ENCODE measurements around the gene AUNIP. TPM values are rescaled to one million over a fixed set of nuclear protein-coding genes. Genes with fewer than 3 reads are reported as not detected.

The AUNIP gene
- total RNA-seq, 1 experiment from 2014 or later: 22.2 TPM

DNA sequence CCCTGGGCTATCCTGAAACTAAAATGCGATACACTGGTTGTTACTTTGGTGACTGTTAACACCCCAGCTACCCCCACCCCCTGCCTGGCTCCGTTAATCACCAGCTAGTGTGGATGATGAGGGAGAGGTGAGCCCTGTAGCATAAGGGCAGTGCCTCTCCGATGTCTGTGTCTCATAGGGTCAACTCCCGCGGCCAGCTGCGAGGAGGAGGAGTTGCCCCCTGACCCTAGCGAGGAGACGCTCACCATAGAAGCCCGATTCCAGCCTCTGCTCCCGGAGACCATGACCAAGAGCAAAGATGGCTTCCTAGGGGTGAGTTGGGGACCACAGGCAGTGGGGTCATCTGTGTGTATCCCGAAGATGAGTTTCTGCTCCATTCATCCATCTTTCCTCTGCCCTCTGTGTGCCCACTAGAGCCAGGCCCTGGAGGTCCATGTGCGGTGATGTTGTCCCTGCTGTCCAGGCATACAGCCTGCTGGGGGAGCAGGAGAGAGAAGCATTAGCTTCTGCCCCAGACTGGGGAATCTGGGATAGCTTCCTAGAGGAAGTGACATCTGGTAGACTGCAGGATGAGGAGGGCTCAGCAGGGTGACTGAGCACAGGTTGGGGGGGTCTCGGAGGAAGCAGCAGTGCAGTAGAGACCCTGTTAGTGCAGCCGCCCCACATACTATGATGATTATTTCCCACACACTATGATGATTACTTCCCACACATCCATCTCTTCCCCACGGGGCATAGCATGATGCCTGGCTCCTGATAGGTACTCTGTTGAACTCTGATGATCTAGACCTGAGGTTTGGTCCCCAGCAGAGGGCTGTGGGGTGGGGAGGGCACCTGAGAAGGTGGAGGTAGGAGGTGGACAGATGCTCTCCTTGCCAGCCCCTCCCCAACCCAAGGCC lies 54.0 kb downstream of the AUNIP start:
- no peak overlapping the region for H4K91ac ChIP-seq (ENCODE audit: insufficient read length, low read depth, low read length)
- no peak for DNase-seq
- H4K5ac ChIP-seq (ENCODE audit: insufficient read length, low read depth, low read length): no peak overlapping the region
- no CpG with 5 or more reads among the region's 15 CpGs for WGBS (ENCODE audit: extremely low coverage, insufficient read length, low lambda C conversion rate)
- H2AFZ ChIP-seq (ENCODE audit: low read length): no peak overlapping the region
- H3K27ac ChIP-seq (ENCODE audit: insufficient read length, low read depth, low read length): no peak overlapping the region
- no peak overlapping the region for H3K4ac ChIP-seq (ENCODE audit: low read depth, low read length)
- no peak overlapping the region for H4K8ac ChIP-seq (replicated peaks; ENCODE audit: insufficient read length, low read depth, low read length)
- TF ChIP-seq, protein P1, sequence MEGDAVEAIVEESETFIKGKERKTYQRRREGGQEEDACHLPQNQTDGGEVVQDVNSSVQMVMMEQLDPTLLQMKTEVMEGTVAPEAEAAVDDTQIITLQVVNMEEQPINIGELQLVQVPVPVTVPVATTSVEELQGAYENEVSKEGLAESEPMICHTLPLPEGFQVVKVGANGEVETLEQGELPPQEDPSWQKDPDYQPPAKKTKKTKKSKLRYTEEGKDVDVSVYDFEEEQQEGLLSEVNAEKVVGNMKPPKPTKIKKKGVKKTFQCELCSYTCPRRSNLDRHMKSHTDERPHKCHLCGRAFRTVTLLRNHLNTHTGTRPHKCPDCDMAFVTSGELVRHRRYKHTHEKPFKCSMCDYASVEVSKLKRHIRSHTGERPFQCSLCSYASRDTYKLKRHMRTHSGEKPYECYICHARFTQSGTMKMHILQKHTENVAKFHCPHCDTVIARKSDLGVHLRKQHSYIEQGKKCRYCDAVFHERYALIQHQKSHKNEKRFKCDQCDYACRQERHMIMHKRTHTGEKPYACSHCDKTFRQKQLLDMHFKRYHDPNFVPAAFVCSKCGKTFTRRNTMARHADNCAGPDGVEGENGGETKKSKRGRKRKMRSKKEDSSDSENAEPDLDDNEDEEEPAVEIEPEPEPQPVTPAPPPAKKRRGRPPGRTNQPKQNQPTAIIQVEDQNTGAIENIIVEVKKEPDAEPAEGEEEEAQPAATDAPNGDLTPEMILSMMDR (conservative IDR thresholded peaks at IDR 0.05): no peak
- H4K20me1 ChIP-seq (ENCODE audit: control insufficient read depth, insufficient read depth, insufficient read length): no peaks in the 10 kb centered on the region
- Mint-ChIP-seq H3K4me1 (peaks cover 15 to 26% of the 10 kb centered on the region in 2 experiments), H3K9me3 (no peaks in the 10 kb centered on the region), H3K36me3 (ENCODE audit: insufficient read depth in 1 of 3, low read depth in 3 of 3) (peaks cover 7 to 56% (median 23%) of the 10 kb centered on the region in 3 experiments; a peak in 6 of 7 replicates), H3K4me3 (no peak overlapping the region), H3K27me3 (ENCODE audit: low read depth) (no peaks in the 10 kb centered on the region), H3K27ac (peak overlapping the region in 1 of 3 experiments; percentile 33; a peak in 1 of 7 replicates)
- H3K56ac ChIP-seq (ENCODE audit: insufficient read length, low read depth, low read length): no peak overlapping the region
- no peaks in the 10 kb centered on the region for H3K27me3 ChIP-seq (ENCODE audit: insufficient read depth, low read length)
- no peak overlapping the region for H2BK15ac ChIP-seq (ENCODE audit: low read depth, low read length)
- no peak overlapping the region for H2BK12ac ChIP-seq (ENCODE audit: insufficient read length, low read depth, low read length)
- no peak overlapping the region for H2BK20ac ChIP-seq (ENCODE audit: low read depth, low read length, poor library complexity, severe bottlenecking)
- H3K79me1 ChIP-seq (ENCODE audit: insufficient read depth, low read depth, low read length, poor library complexity, severe bottlenecking): no peaks in the 10 kb centered on the region
- H3K4me2 ChIP-seq (ENCODE audit: insufficient read depth, insufficient read length, low read length): no peak overlapping the region
- H3K9me3 ChIP-seq (ENCODE audit: control insufficient read depth, low read depth, low read length): no peaks in the 10 kb centered on the region
- no peak overlapping the region for H3K9ac ChIP-seq (ENCODE audit: extremely low read depth, insufficient read length, low read length)
- no peaks in the 10 kb centered on the region for H3K79me2 ChIP-seq (ENCODE audit: insufficient read depth, low read length)
- H3K4me1 ChIP-seq (ENCODE audit: insufficient read depth, low read length): no peaks in the 10 kb centered on the region
- no peak overlapping the region for H3T11ph ChIP-seq (ENCODE audit: low read length)
- H2BK120ac ChIP-seq (ENCODE audit: low read depth, low read length, poor library complexity, severe bottlenecking): no peak overlapping the region
- no peak overlapping the region for H3K23ac ChIP-seq (ENCODE audit: insufficient read length, low read depth, low read length)
- no peak overlapping the region for H2BK5ac ChIP-seq (ENCODE audit: insufficient read length, low read length)
- peaks cover 6% of the 10 kb centered on the region for H3K23me2 ChIP-seq (ENCODE audit: insufficient read length, low read depth, low read length, poor library complexity, severe bottlenecking)
- no peak overlapping the region for H2AK5ac ChIP-seq (ENCODE audit: insufficient read length, low read length)
- no peak overlapping the region; the same call in 1 of the 2 replicates for H3K14ac ChIP-seq (ENCODE audit: insufficient read depth, low read length)
- H3K18ac ChIP-seq (ENCODE audit: insufficient read length, low read depth, low read length): no peak overlapping the region

Data from H9 (cell line).